ENCODE results near the gene DDX39B.

Gene DDX39B

GRCh38 chr6:31538805-31539400 is 2.9 kb downstream of the DDX39B start:
- no peak for TF ChIP-seq CTCF (IDR thresholded peaks at IDR 0.05; ENCODE audit: low read depth, low read length, missing control alignments)
- DNase-seq (ENCODE audit: low read depth) = no peak
- peak overlapping the region; percentile 94 for H3K4me3 ChIP-seq (ENCODE audit: low read depth, low read length)
- in situ Hi-C loops (cut with HindIII; ENCODE audit: low sequenced_read_pairs) = no loop called here

- in situ Hi-C loops (cut with HindIII; ENCODE audit: low sequenced_read_pairs) = no loop called here
- TF ChIP-seq CTCF (IDR thresholded peaks at IDR 0.05; ENCODE audit: low read depth, low read length, missing control alignments) = no peak
- no peak for DNase-seq (ENCODE audit: low read depth)
- H3K4me3 ChIP-seq (ENCODE audit: low read depth, low read length) = no peak overlapping the region
These were observed 6.1 kb downstream of the DDX39B start for GRCh38 chr6:31535538-31536324.

- no peak for TF ChIP-seq CTCF (IDR thresholded peaks at IDR 0.05; ENCODE audit: low read depth, low read length, missing control alignments)
- no peak overlapping the region for H3K4me3 ChIP-seq (ENCODE audit: low read depth, low read length)
- DNase-seq (ENCODE audit: low read depth) = no peak
- in situ Hi-C loops (cut with HindIII; ENCODE audit: low sequenced_read_pairs) = no loop called here
These were observed 7.2 kb downstream of the DDX39B start for GRCh38 chr6:31534521-31535040.

GRCh38 chr6:31534011-31534410 is 7.8 kb downstream of the DDX39B start:
- no peak overlapping the region for H3K4me3 ChIP-seq (ENCODE audit: low read depth, low read length)
- in situ Hi-C loops (cut with HindIII; ENCODE audit: low sequenced_read_pairs) = no loop called here
- DNase-seq (ENCODE audit: low read depth) = no peak
- TF ChIP-seq CTCF (IDR thresholded peaks at IDR 0.05; ENCODE audit: low read depth, low read length, missing control alignments) = no peak

GRCh38 chr6:31533455-31533841 is 8.4 kb downstream of the DDX39B start:
- in situ Hi-C loops (cut with HindIII; ENCODE audit: low sequenced_read_pairs) = no loop called here
- no peak for TF ChIP-seq CTCF (IDR thresholded peaks at IDR 0.05; ENCODE audit: low read depth, low read length, missing control alignments)
- no peak overlapping the region for H3K4me3 ChIP-seq (ENCODE audit: low read depth, low read length)
- DNase-seq (ENCODE audit: low read depth) = no peak

- no peak for TF ChIP-seq CTCF (IDR thresholded peaks at IDR 0.05; ENCODE audit: low read depth, low read length, missing control alignments)
- no peak for DNase-seq (ENCODE audit: low read depth)
- H3K4me3 ChIP-seq (ENCODE audit: low read depth, low read length) = no peak overlapping the region
- in situ Hi-C loops (cut with HindIII; ENCODE audit: low sequenced_read_pairs) = no loop called here
These were observed 9.0 kb downstream of the DDX39B start for GRCh38 chr6:31532644-31533454.
